Endothelial cell of umbilical vein (primary cell): ENCODE results near the gene UHRF1. TPM values are rescaled to one million over a fixed set of nuclear protein-coding genes. Genes with fewer than 3 reads are reported as not detected.

Experiments used
- BruUV-seq: library from RNA; stranded (reverse); fragments of 400-500 nt; replicated peaks from 2 replicates; lab custom pipeline; 2021; lab: Mats Ljungman, UMichigan
- CTCF ChIA-PET: fragments of 300-600, 350-600 bp; sonication (Branson Sonifier 250); formaldehyde crosslinking; loops from one replicate; lab custom pipeline; 2021; ENCODE audit warnings: antibody characterized with exemption, inconsistent platforms; lab: Charles Lee
- POLR2A ChIA-PET: fragments of 300-600, 350-600 bp; sonication (Branson Sonifier 250); formaldehyde crosslinking; loops from one replicate; lab custom pipeline; 2021; ENCODE audit warnings: antibody characterized with exemption, inconsistent platforms; lab: Charles Lee
- DNase-seq: peaks from one replicate; pipeline ENCODE4 v3.0.0-alpha.2; 2011; ENCODE audit warnings: low read depth, low spot score
- FAIRE-seq: peaks from 2 replicates; lab custom pipeline; 2011; peaks lifted over from hg19 to GRCh38; lab: Jason Lieb, UNC
- H2AFZ ChIP-seq: 2 replicates; pipeline ENCODE4 v1.6.0; 2012; ENCODE audit warnings: low read depth, low read length, control low read depth, inconsistent platforms
- H3K27ac ChIP-seq: 2 replicates; pipeline ENCODE4 v1.5.1; 2011; ENCODE audit warnings: low read depth, mild to moderate bottlenecking, control low read depth, low read length, moderate library complexity; ENCODE audit not compliant: insufficient read depth
- H3K27me3 ChIP-seq, 2 experiments: 2 replicates each; pipeline versions ENCODE4 v1.6.0 to v1.6.1; 2011; ENCODE audit warnings: low read length in 2 of 2, mixed read lengths in 1 of 2; ENCODE audit not compliant: control insufficient read depth in 2 of 2, insufficient read depth in 2 of 2
- H3K36me3 ChIP-seq, 2 experiments: 2 replicates in 1 of 2; 3 replicates in 1 of 2; pipeline ENCODE4 v1.5.1; 2011; ENCODE audit warnings: low read length in 2 of 2, mild to moderate bottlenecking in 1 of 2, moderate library complexity in 1 of 2; ENCODE audit not compliant: control insufficient read depth in 2 of 2, insufficient read depth in 2 of 2; ENCODE audit errors: extremely low read depth in 1 of 2
- H3K4me1 ChIP-seq: 3 replicates; pipeline ENCODE4 v1.5.1; 2011; ENCODE audit warnings: mild to moderate bottlenecking, low read length; ENCODE audit not compliant: control insufficient read depth, insufficient read depth; ENCODE audit errors: extremely low read depth
- H3K4me2 ChIP-seq: 2 replicates; pipeline ENCODE4 v1.6.1; 2011; ENCODE audit warnings: low read length, control low read depth, mixed read lengths; ENCODE audit not compliant: insufficient read depth
- H3K4me3 ChIP-seq, 3 experiments: fragments of 200-600 bp in 1 of 3; sonication (generic), shearing (Covaris generic) in 1 of 3; replicated peaks in 1 of 3; 2 replicates each; pipeline ENCODE4 v1.5.1; 2011 to 2016; ENCODE audit warnings: control low read depth in 3 of 3, low read length in 3 of 3, mild to moderate bottlenecking in 2 of 3, inconsistent platforms in 1 of 3, low read depth in 1 of 3, moderate library complexity in 1 of 3; ENCODE audit not compliant: insufficient read depth in 1 of 3
- H3K79me2 ChIP-seq: 2 replicates; pipeline ENCODE4 v1.6.0; 2012; ENCODE audit warnings: low read length, inconsistent platforms; ENCODE audit not compliant: control insufficient read depth, insufficient read depth
- H3K9ac ChIP-seq: replicated peaks from 2 replicates; pipeline ENCODE3; 2011; ENCODE audit warnings: low read length, control low read depth; ENCODE audit not compliant: insufficient read depth; ENCODE audit errors: extremely low read depth
- H3K9me1 ChIP-seq: replicated peaks from 3 replicates; pipeline ENCODE4 v1.6.0; 2011; ENCODE audit warnings: mild to moderate bottlenecking, low read length; ENCODE audit not compliant: control insufficient read depth, insufficient read depth; ENCODE audit errors: extremely low read depth
- H3K9me3 ChIP-seq: replicated peaks from 2 replicates; pipeline ENCODE4 v1.5.1; 2012; ENCODE audit warnings: low read length, inconsistent platforms; ENCODE audit not compliant: control insufficient read depth, insufficient read depth
- H4K20me1 ChIP-seq: replicated peaks from 2 replicates; pipeline ENCODE3; 2011; ENCODE audit warnings: mild to moderate bottlenecking, low read length; ENCODE audit not compliant: control insufficient read depth, insufficient read depth; ENCODE audit errors: extremely low read depth
- EZH2 ChIP-seq: IDR thresholded peaks from 2 replicates; pipeline ENCODE4 v1.6.1; 2012; ENCODE audit warnings: borderline replicate concordance, low read depth, mild to moderate bottlenecking, moderate library complexity, low read length, inconsistent platforms; ENCODE audit not compliant: severe bottlenecking
- FOS ChIP-seq: IDR thresholded peaks from 2 replicates; pipeline ENCODE4 v1.6.1; 2011; ENCODE audit warnings: mild to moderate bottlenecking, low read length, moderate library complexity, borderline replicate concordance; ENCODE audit not compliant: insufficient read depth
- GATA2 ChIP-seq: IDR thresholded peaks from 2 replicates; pipeline ENCODE4 v1.7.0; 2011; ENCODE audit warnings: low read depth, mild to moderate bottlenecking, moderate library complexity, mixed read lengths, low read length; ENCODE audit not compliant: insufficient read length, insufficient read depth
- JUN ChIP-seq: IDR thresholded peaks from 2 replicates; pipeline ENCODE4 v1.6.1; 2011; ENCODE audit warnings: borderline replicate concordance, low read depth; ENCODE audit not compliant: insufficient read length, insufficient read depth
- MAX ChIP-seq: IDR thresholded peaks from 2 replicates; pipeline ENCODE4 v1.6.1; 2011; ENCODE audit not compliant: insufficient read depth, insufficient read length
- MYC ChIP-seq: IDR thresholded peaks from one replicate; pipeline ENCODE4 v1.6.1; 2011; ENCODE audit warnings: mild to moderate bottlenecking, low read depth, low read length
- POLR2A ChIP-seq: IDR thresholded peaks from 2 replicates; pipeline ENCODE4 v1.6.1; 2012; ENCODE audit warnings: low read depth, mild to moderate bottlenecking, control low read depth, low read length
- POLR2AphosphoS5 ChIP-seq: IDR thresholded peaks from 2 replicates; pipeline ENCODE4 v1.6.1; 2012; ENCODE audit warnings: low read depth, mild to moderate bottlenecking, control low read depth, low read length, moderate library complexity; ENCODE audit not compliant: insufficient read depth
- dilution Hi-C: fragments of 300-500 bp; cut with MboI; formaldehyde crosslinking; loops from one replicate; pipeline ENCODE4 v1.15.0; 2019; ENCODE audit warnings: low sequenced_read_pairs; ENCODE audit not compliant: extremely low pct_ligation_motif_present
- intact Hi-C: fragments of 100-400 bp; cut with micrococcal nuclease; formaldehyde crosslinking; loops from one replicate; pipeline ENCODE4 v1.10.0; 2022
- polyA plus RNA-seq, 4 experiments: library from polyadenylated mRNA; depleted of rRNA in 3 of 4; stranded (reverse) in 3 of 4; unstranded in 1 of 4; fragments of >200 nt; gene quantifications; 2 replicates each; pipeline versions ENCODE4 v1.2.1 to v1.2.3, GENCODE V29; 2011 to 2012; ENCODE audit warnings: missing spikeins in 1 of 4
- total RNA-seq: library from RNA; stranded (reverse); gene quantifications from 2 replicates; pipeline ENCODE4 v1.2.3, GENCODE V29; 2021
- TF ChIP-seq, protein P1 (sequence below), 2 donors: IDR thresholded peaks; 1 replicate in 1 of 2; 2 replicates in 1 of 2; pipeline ENCODE4 v1.5.1; 2011; ENCODE audit warnings: low read length in 2 of 2, mild to moderate bottlenecking in 2 of 2, moderate library complexity in 2 of 2, control low read depth in 1 of 2, inconsistent platforms in 1 of 2, low read depth in 1 of 2; ENCODE audit not compliant: insufficient read depth in 1 of 2; ENCODE audit errors: extremely low read depth in 1 of 2

Gene UHRF1
- total and polyA plus RNA-seq, 2 donors (not counting 3 experiments of a cell fraction or from before 2014, with no cell fraction given) = 13.3 to 76.8 TPM

DNA sequence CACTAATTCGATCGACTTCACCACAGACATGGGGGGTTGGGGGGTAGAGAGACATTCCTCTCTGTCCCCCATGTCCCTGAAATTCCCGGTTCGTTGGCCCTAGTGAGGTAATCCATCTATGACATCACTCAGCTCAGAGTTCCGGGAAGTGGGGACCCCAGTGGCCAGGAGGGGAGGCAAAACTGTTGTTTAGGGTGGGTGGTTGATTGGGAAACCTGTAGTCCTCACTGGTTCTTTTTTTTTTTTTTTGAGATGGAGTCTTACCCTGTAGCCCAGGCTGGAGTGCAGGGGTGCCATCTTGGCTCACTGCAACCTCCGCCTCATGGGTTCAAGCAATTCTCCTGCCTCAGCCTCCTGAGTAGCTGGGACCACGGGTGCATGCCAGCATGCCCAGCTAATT, 6.5 kb upstream of the UHRF1 start, which contains the start of gene ARRDC5:
Gene ARRDC5, minus strand, starts transcription at position 101 of the 400 bp plus-strand sequence. Its CDS starts 71 bp downstream, at position 30.
- BruUV-seq = no TSS peak
- H3K9ac ChIP-seq = no peak within 1 kb of the TSS
- no peaks in the 10 kb centered on the region for H3K4me1 ChIP-seq
- H2AFZ ChIP-seq = no peak within 1 kb of the TSS
- H3K9me1 ChIP-seq = no peaks in the 10 kb centered on the region
- dilution Hi-C loops (no loop called here), intact Hi-C loops (no loop called here)
- no peaks in the 10 kb centered on the region for H3K27me3 ChIP-seq
- no peak for FAIRE-seq
- no peaks in the 10 kb centered on the region for H4K20me1 ChIP-seq
- no peaks in the 10 kb centered on the region for H3K36me3 ChIP-seq
- no peaks in the 10 kb centered on the region for H3K9me3 ChIP-seq
- no peak for DNase-seq
- H3K79me2 ChIP-seq = no peaks in the 10 kb centered on the region
- TF ChIP-seq, protein P1, sequence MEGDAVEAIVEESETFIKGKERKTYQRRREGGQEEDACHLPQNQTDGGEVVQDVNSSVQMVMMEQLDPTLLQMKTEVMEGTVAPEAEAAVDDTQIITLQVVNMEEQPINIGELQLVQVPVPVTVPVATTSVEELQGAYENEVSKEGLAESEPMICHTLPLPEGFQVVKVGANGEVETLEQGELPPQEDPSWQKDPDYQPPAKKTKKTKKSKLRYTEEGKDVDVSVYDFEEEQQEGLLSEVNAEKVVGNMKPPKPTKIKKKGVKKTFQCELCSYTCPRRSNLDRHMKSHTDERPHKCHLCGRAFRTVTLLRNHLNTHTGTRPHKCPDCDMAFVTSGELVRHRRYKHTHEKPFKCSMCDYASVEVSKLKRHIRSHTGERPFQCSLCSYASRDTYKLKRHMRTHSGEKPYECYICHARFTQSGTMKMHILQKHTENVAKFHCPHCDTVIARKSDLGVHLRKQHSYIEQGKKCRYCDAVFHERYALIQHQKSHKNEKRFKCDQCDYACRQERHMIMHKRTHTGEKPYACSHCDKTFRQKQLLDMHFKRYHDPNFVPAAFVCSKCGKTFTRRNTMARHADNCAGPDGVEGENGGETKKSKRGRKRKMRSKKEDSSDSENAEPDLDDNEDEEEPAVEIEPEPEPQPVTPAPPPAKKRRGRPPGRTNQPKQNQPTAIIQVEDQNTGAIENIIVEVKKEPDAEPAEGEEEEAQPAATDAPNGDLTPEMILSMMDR (IDR thresholded peaks at IDR 0.05; ENCODE audit: extremely low read depth in 1 of 2, insufficient read depth in 1 of 2, low read depth in 1 of 2, low read length in 2 of 2) = no peak
- TF ChIP-seq MAX (no peak), POLR2A (no peak), FOS (no peak), EZH2 (no peak), MYC (no peak), POLR2AphosphoS5 (no peak), JUN (no peak), GATA2 (no peak)
- no peak within 1 kb of the TSS for H3K4me2 ChIP-seq
- no peak within 1 kb of the TSS for H3K27ac ChIP-seq
- ChIA-PET POLR2A (no interaction called here), CTCF (interaction anchor here (1.4 kb wide), 1 partner anchor 9 kb away, joined by 5 read pairs; no protein-coding TSS in a partner anchor)
- no peak within 1 kb of the TSS for H3K4me3 ChIP-seq
